NCI-H2107 (cell line): ENCODE data around the gene IST1.
"Not testable (repeated sequence)": the region's sequence is repeated elsewhere in the genome, so short reads cannot be mapped to it uniquely, and the experiment has no call there.

Source experiments
- DNase-seq: peaks from one replicate; lab custom pipeline; 2025; lab: John Stamatoyannopoulos, UW

IST1 gene

DNA sequence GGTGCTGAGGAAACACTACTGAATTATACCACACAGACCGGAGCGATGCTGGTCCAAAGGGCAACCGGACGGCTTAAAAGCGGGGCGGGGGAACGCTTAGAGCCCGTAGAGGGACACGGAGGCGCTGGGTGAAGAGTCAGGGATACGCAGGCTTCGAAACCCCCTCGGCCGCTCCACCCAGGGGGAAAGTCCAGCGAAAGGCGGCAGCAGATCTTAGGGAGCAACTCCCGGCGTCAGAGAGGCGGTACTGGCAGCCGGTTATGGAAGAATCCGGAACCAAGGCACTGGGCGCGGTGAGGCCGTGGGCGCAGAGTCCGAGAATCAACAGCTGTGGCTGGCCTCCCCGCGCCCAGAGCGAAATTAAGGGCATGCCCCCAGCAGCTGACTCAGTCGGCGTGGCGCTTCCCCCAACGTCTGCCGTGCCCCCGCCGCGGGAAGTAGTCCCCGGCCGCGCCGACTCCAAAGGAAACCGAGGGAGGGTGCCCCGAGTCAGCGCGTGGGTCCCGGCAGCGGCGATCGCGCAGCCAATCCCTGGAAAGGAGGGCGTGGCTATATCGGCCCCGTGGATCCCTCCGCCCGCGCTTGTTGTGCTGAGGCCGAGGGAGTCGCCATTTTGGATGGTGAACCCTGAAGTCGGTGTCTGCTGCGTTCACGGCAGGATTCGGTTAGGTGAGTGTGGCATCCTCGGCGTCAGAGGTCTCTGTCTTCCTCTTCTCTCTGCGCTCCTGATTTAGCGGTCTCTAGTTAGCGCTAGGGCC is at the start of gene IST1:
Gene IST1 (plus strand): TSS at position 611 of the 758 bp plus-strand sequence. CDS start 20,110 bp downstream, outside the sequence.
- DNase-seq = peak; percentile 94

DNA sequence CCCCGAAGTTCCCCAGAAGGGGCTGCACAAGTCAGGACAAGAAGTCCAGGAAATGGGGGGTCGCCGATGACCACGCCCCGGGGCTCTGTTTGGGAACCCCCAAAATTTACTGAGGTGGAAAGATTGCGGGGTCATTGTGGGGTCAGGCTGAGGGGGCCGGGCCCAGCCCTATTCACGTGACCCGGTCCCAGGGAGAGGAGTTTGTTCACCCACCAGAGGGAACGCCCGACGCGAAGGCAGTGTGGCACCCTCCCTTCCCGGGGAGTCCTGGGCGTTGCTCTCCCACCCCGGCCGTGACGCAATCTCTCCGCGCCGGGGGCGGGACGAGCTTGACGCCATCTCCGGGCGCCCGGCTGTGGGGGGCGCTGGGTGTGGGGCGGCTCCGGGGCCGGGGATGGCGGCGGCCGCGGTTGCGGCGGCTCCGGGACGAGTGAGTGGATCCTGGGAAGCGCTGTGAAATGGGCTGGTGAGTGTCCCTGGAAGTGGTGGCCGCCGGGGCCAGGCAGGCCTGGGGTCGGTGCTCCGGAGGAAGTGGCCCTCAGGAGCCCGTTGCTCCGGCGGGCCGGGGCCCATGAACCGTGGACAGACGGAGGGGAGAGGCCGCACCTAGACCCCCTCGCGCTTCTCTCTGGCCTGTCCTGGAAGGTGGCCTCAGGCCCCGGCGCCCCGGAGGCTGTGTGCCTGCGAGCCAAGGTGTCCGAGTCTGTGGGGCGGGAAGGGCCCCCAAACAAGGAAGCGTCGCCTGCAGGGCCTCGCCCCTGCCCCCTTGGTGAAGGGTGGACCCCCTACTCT is 49.5 kb upstream of the IST1 start, which contains the start of gene ATXN1L:
Gene ATXN1L (plus strand): TSS at position 338 of the 792 bp plus-strand sequence. CDS start 3,765 bp downstream, outside the sequence.
- DNase-seq = peak; percentile 90

- DNase-seq = no peak
Observed at GRCh38 chr16:71846431-71846830, 48.9 kb upstream of the IST1 start.

DNA sequence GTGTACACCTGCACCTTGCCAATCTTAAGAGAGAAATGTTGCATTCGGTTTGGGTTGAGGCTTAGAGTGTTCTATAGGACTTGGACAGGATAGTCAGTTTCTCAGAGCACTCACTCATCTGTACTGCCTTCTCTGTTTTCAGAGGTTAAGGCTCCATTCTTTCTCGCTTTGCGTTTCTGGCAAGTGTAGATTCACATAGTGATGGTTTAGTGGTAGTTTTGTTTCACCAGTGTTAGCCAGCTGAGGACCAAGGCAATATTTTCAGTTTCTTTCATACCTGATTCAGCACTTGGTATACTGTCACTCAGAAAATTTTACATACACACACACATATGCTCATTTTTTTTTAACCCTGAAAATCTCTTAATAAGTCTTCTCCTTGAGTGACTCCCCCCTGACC is 48.2 kb upstream of the IST1 start:
- DNase-seq = no peak

DNA sequence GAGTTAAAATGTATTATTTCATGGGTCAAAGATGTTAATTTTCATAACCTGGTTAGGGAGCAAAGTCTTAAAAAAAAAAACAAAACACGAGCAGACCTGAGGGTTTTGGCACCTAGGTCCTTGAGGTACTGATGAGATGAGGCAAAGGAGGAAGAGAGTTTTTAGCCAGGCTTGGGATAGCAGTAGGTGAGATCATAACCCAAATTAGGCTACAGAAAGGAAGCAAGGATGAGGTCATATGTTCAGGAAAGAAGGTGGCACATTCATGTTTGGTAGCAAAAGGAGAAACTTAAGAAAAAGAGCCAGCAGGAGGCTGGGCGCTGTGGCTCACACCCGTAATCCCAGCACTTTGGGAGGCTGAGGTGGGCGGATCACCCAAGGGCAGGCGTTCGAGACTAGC is 46.7 kb upstream of the IST1 start:
- DNase-seq = no peak

- DNase-seq = no peak
Observed at GRCh38 chr16:71851746-71852145, 43.6 kb upstream of the IST1 start.

GRCh38 chr16:71852158-71852557 is 43.2 kb upstream of the IST1 start:
- no peak for DNase-seq

DNA sequence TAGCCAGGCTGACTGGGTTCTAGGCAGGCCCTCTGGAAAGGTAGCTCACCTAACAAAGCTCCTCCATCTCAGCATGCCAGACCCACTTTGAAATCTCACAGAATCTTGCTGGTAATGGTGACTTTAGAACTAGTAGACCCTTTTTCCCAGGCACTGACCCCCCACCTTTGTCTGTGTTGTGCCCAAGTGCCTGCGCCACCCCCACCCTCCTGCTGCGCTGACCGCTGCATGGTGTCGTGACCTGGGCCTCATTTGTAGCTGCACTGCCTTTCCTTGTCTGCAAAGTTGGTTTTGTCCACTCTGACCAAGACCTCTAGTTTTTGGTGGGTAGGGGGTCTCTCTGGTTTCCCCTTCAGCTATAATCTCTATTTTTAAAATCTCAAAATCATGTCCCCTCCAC is 42.8 kb upstream of the IST1 start:
- no peak for DNase-seq

DNA sequence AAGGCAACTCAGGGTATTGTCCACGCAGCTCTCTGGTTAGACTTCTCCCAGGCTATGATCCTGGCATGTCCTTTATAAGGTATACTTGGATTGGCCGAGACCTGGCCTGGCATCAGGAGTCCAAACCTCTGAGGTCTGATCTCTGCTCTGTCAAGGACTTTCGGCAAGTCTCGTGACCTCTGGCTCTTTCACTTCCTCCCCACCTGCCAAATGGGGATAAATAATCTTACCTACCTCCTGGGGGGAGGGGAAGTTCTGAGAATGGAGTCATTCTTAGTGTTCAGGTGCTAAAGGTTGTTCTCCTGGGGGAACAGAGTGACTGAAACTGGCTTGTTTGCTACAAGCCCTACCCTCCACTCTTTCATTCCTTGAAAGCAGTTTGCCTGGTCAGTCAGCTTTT is 41.9 kb upstream of the IST1 start:
- DNase-seq = no peak

- DNase-seq = no peak
Observed at GRCh38 chr16:71854369-71854948, 40.9 kb upstream of the IST1 start.

- no peak for DNase-seq
Observed at GRCh38 chr16:71855937-71856662, 39.2 kb upstream of the IST1 start.

DNA sequence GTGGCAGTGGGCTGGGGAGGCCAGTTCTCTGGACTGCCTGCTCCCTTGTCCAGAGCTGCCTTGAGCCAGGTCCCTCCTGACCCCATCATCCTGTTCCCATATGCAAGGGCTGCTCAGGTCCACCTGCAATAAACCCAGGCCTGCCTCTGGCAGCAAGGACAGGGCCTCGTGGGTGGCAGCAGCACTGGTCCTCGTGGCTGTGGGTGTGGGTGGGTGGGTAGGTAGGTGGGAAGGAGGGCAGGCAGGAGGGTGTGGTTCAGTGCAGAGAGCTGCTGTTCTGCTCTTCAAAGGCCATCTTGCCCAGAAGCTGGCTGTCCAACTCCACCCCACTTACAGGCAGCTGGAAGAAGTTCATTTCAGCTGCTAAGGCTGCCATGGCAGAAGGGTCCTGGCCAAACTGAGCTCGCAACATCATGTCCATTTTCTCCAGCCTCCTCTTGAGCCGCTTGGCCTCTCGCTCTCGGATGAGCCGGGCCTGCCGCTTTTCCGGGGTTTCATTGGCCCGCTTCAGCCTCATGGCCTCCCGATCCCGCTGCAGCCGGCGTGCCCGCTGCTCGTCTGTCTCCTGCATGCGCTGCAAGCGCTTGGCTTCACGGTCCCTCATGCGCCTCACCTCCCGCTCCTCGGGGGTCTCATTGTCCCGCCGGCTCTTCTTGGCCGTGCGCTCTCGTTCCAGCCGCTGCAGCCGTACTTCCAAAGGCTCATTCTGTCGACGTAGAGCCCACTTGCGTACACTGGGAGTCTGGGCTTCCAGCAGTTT is 35.4 kb upstream of the IST1 start:
- no peak for DNase-seq

DNA sequence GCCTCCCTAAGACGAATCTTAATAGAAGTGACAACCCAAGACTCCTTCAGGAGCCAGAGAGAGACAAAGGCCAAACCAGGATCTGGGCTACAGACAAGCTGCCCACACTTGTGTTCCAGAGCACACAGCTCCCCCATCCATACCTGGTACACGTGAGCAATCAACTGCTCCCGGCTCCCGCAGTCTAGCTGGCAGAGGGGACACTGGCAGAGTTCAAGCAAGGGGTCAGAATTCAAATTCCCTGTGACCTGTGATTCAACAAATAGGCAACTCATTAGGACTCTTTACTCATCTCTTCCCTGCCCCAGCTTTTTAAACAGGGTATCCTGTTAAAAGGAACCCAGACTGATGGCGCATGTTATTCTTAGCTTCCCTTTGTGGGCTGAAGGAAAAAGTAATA is 31.3 kb upstream of the IST1 start:
- DNase-seq = no peak

DNA sequence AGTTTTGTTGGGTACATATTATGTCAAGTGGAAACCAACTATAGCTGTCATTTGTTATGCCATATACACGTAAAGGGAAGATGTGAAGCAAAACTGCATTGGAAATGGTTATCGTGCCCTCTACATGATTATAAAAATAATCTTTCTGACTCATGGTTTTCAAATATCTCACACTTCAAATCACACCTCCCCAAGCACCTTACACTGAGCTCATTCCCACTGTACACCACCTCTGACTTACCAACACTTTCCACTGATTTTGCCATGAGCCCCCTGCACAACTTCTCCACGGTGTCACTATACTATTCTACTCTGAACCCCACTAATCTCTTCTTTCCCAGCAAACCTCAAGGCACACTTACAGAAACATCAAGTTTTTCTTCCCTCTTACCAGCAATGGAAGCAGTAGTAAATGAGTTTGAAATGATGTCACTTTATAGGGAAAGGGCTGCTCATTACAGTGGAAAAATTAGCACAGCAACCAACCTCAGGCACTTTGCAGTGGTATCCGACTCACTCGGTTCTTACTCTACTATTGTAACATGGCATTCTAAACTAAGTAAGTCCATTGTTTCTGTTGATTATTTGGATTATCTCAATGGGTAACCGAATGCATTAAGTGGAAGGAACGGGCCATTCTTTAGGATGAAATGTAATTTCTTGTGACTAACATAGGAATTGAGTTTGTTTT is 30.0 kb upstream of the IST1 start:
- no peak for DNase-seq

DNA sequence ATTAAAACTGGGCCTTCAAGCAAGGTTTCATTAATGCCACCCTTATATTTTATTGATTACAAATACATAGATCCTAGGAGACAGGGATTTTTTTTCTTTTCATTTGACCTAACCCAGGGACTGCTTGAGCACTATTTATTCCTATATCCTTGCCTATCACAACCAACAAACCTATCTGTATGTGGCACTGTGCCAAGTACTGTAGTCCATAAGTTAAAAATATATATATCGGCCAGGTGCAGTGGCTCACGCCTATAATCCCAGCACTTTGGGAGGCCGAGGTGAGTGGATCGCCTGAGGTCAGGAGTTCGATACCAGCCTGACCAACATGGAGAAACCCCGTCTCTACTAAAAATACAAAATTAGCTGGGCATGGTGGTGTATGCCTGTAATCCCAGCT is 28.2 kb upstream of the IST1 start:
- DNase-seq = not testable (repeated sequence)

- DNase-seq = peak; percentile 29
Observed at GRCh38 chr16:71867939-71868338, 27.4 kb upstream of the IST1 start.

DNA sequence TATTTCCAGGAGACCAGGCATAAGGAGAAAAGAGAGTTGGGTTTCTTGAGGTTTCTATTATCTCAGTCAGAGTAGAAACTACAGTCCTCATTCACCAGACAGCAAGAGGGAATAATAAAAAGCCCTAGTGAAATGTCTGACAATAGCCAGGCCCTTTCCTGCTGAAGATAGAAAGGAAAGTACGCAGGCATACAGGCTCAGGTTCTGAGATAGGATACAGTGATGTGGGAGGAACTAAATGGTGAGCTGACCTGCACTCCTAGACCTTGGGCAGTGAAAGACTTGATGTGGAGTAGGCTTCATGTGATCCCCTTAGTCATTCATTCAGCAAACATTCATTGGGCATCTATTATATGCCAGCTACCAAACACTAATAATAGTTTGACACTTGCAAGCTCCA is 26.2 kb upstream of the IST1 start:
- DNase-seq = no peak

DNA sequence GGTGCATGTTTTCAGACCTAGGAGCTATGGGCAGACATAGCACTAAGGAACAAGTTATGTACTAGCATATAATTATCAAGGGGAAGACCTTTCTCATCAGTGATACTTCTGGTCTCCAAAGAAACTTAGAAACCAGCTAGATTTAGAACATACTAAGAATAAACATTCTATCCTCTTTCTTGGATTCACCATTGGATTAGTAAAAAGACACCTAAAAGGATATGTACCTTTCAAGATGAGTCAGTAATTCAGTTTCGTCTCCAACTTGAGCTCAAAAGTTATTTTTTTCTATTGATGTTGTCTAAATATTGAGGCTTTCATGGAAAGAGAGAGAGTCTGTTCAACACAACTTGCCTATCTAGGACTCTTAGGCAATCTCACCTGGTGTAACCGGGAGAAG is 24.5 kb upstream of the IST1 start:
- DNase-seq = no peak

DNA sequence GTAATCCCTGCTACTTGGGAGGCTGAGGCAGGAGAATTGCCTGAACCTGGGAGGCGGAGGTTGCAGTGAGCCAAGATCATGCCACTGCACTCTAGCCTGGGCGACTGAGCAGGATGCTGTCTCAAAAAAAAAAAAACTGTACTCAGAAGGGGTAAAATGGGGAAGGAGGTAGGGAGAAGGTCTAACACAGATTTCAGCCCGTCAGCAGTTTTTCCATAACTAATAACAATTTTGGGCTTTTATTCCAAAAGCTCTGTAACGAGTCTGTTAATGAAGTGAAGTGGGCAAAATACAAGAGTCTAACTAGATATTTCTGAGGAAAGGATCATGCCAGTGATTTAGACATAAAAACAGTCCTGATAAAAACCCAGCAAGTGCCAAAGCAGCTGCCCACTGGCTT is 22.1 kb upstream of the IST1 start:
- DNase-seq = no peak

DNA sequence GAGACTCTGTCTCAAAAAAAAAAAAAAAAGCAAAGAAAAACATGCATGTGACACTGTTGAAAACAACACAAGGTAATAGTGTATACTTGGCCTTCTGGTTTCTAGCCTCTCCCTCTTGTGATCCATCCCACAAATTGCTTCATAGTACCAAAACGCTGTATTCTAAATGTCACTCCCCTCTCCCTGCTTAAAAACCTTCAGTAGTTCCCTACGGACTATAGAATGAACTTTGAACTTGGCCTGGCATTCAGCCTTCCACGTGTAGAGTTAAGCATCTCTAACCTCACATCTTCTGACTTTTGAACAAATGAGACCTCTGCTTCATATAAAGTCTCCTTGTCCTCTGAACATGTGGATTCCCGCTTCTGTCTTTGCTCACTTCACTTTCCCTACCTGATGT is 16.4 kb upstream of the IST1 start:
- no peak for DNase-seq

DNA sequence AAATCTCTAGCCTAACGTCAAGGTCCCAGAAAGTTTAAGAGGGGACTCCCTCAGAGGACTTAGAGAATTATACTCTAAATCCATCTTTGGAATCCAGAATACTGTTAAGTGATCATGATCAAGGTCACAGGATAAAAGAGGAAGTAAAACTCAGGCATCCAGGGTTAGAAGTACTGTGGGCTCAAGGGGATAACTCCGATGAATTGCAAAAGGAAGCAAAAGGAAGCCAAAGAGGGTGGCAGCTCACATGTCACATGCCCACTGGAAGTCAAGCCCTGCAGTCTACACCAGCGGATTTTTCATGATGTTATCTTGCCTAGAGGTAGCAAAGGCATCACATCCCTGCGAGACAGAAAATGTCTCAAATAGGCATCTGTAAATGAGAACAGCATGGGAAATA is 15.2 kb upstream of the IST1 start:
- no peak for DNase-seq
